Subcutaneous abdominal adipose tissue (tissue), 5 donors: ENCODE measurements around the gene TWF2.

ENCODE experiments used
- H3K27ac ChIP-seq: one replicate; pipeline ENCODE4 v1.7.0; 2013; ENCODE audit warnings: low read depth, mild to moderate bottlenecking, inconsistent platforms, low read length, moderate library complexity
- H3K27me3 ChIP-seq, 5 donors: one replicate each; pipeline ENCODE4 v1.7.0; 2013; ENCODE audit warnings: low read length in 5 of 5, inconsistent platforms in 1 of 5; ENCODE audit not compliant: control insufficient read depth in 5 of 5, insufficient read depth in 4 of 5
- H3K36me3 ChIP-seq, 5 donors: one replicate each; pipeline ENCODE4 v1.7.0; 2013; ENCODE audit warnings: low read length in 5 of 5; ENCODE audit not compliant: control insufficient read depth in 5 of 5, insufficient read depth in 5 of 5
- H3K4me1 ChIP-seq, 5 donors: one replicate each; pipeline ENCODE4 v1.7.0; 2013; ENCODE audit warnings: low read length in 5 of 5, mild to moderate bottlenecking in 3 of 5, moderate library complexity in 1 of 5; ENCODE audit not compliant: control insufficient read depth in 5 of 5, insufficient read depth in 5 of 5
- H3K4me3 ChIP-seq, 5 donors: one replicate each; pipeline ENCODE4 v1.7.0; 2013; ENCODE audit warnings: low read length in 5 of 5, low read depth in 1 of 5
- H3K9ac ChIP-seq, 5 donors: one replicate each; pipeline ENCODE4 v1.7.0; 2013; ENCODE audit warnings: low read length in 5 of 5, mild to moderate bottlenecking in 4 of 5, moderate library complexity in 3 of 5
- H3K9me3 ChIP-seq, 5 donors: one replicate each; pipeline ENCODE4 v1.7.0; 2013; ENCODE audit warnings: low read length in 5 of 5; ENCODE audit not compliant: control insufficient read depth in 5 of 5
- donor health status: healthy.
- donor health status: healthy.
- donor health status: healthy.
- donor health status: healthy.
- donor health status: healthy.

Gene TWF2

DNA sequence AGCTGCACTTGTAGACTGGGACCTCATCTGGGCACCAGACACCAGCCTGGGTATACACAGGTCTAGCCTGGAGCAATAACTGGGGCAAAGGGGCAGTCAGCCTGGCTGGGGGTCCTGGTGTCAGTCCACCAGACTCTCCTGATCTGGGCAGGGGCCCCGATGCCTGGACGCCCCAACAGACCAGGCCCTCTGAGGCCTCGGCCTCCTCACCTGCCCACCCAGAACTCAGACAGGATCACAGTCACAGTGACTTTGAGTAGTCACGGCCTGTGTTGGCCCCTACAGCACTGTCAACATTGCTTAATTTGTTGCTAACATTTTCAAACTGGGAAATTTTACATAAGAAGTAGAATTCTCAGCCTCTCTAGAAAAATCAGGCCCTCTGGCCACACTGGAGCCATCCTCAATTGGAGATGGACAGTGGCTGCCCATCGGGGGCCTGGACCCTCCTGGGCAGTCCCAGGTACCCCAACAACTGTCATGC lies 5.8 kb downstream of the TWF2 start:
- Histone ChIP-seq H3K36me3 (peaks cover 0 to 63% (median 55%) of the 10 kb centered on the region in 5 donors), H3K27ac (peak overlapping the region; percentile 72), H3K4me1 (peaks cover 5 to 67% (median 59%) of the 10 kb centered on the region in 5 donors), H3K9me3 (no peaks in the 10 kb centered on the region), H3K9ac (peak overlapping the region in 1 of 5 donors; percentile 61), H3K27me3 (no peaks in the 10 kb centered on the region), H3K4me3 (no peak overlapping the region)

- peaks cover 0 to 69% (median 61%) of the 10 kb centered on the region in 5 donors for H3K36me3 ChIP-seq
Measured at GRCh38 chr3:52232279-52233107, 6.5 kb downstream of the TWF2 start.

GRCh38 chr3:52231502-52232278 lies 7.3 kb downstream of the TWF2 start:
- H3K4me3 ChIP-seq = no peak overlapping the region

More at GRCh38 chr3:52232279-52233107, 6.5 kb downstream of the TWF2 start:
- Histone ChIP-seq H3K4me1 (peaks cover 3 to 61% (median 53%) of the 10 kb centered on the region in 5 donors), H3K4me3 (no peak overlapping the region), H3K9ac (peak overlapping the region in 2 of 5 donors; percentile 19 to 61), H3K27me3 (no peaks in the 10 kb centered on the region), H3K9me3 (no peaks in the 10 kb centered on the region), H3K27ac (peak overlapping the region; percentile 72)

GRCh38 chr3:52230889-52231499 lies 8.0 kb downstream of the TWF2 start:
- H3K4me1 ChIP-seq = peaks cover 1 to 47% (median 39%) of the 10 kb centered on the region in 5 donors
- H3K36me3 ChIP-seq = peaks cover 0 to 73% (median 62%) of the 10 kb centered on the region in 5 donors

More at GRCh38 chr3:52231502-52232278, 7.3 kb downstream of the TWF2 start:
- no peaks in the 10 kb centered on the region for H3K27me3 ChIP-seq
- H3K4me1 ChIP-seq = peaks cover 1 to 53% (median 45%) of the 10 kb centered on the region in 5 donors
- no peaks in the 10 kb centered on the region for H3K9me3 ChIP-seq
- peaks cover 0 to 73% (median 62%) of the 10 kb centered on the region in 5 donors for H3K36me3 ChIP-seq
- H3K9ac ChIP-seq = peak overlapping the region in 1 of 5 donors; percentile 13
- no peak overlapping the region for H3K27ac ChIP-seq

GRCh38 chr3:52230461-52230860 lies 8.5 kb downstream of the TWF2 start:
- Histone ChIP-seq H3K4me1 (peaks cover 1 to 42% (median 35%) of the 10 kb centered on the region in 5 donors), H3K9me3 (no peaks in the 10 kb centered on the region), H3K27ac (no peak overlapping the region), H3K4me3 (no peak overlapping the region), H3K27me3 (no peaks in the 10 kb centered on the region), H3K36me3 (peaks cover 0 to 73% (median 62%) of the 10 kb centered on the region in 5 donors), H3K9ac (no peak overlapping the region)

More at GRCh38 chr3:52230889-52231499, 8.0 kb downstream of the TWF2 start:
- no peak overlapping the region for H3K4me3 ChIP-seq
- no peak overlapping the region for H3K27ac ChIP-seq
- H3K9ac ChIP-seq = no peak overlapping the region
- no peaks in the 10 kb centered on the region for H3K9me3 ChIP-seq
- H3K27me3 ChIP-seq = no peaks in the 10 kb centered on the region

GRCh38 chr3:52229656-52230055 lies 9.3 kb downstream of the TWF2 start:
- no peaks in the 10 kb centered on the region for H3K27me3 ChIP-seq
- H3K36me3 ChIP-seq = peaks cover 0 to 72% (median 58%) of the 10 kb centered on the region in 5 donors
- no peak overlapping the region for H3K9ac ChIP-seq
- H3K4me1 ChIP-seq = peaks cover 1 to 34% (median 28%) of the 10 kb centered on the region in 5 donors
- no peaks in the 10 kb centered on the region for H3K9me3 ChIP-seq
- no peak overlapping the region for H3K27ac ChIP-seq
- H3K4me3 ChIP-seq = no peak overlapping the region

DNA sequence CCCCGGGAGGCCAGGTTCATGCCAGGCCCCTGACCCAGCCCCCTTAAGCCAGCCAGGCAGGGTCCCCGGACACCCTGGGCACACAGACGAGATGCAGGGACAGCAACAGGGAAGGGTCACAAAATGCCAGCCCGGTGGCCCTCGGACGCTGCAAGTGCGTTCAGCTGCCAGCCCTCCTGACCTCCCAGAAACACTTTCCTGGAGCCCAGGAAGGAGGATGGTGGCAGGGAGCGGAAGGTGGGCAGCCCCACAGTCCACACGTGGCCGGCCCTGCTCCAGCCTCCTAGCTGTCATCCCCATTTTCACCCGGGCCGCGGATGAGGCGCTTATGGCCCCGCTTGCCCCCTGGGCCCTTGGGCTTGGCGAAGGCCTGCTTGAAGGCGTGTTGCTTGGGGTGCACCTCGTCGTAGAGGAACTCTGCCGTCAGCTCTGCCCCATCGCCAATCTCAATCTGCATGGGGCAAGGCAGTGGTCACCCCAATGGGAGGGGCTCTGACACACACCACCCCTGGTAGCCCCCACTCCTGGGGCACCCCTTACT lies 10.1 kb downstream of the TWF2 start:
- peaks cover 0 to 64% (median 51%) of the 10 kb centered on the region in 5 donors for H3K36me3 ChIP-seq
- no peak overlapping the region for H3K27ac ChIP-seq
- no peaks in the 10 kb centered on the region for H3K9me3 ChIP-seq
- no peaks in the 10 kb centered on the region for H3K27me3 ChIP-seq
- H3K9ac ChIP-seq = no peak overlapping the region
- H3K4me1 ChIP-seq = peaks cover 1 to 26% (median 20%) of the 10 kb centered on the region in 5 donors
- no peak overlapping the region for H3K4me3 ChIP-seq

- H3K36me3 ChIP-seq = peaks cover 0 to 66% (median 51%) of the 10 kb centered on the region in 5 donors
- H3K27me3 ChIP-seq = no peaks in the 10 kb centered on the region
- H3K4me3 ChIP-seq = no peak overlapping the region
- no peak overlapping the region for H3K27ac ChIP-seq
- no peak overlapping the region for H3K9ac ChIP-seq
- no peaks in the 10 kb centered on the region for H3K9me3 ChIP-seq
- peaks cover 1 to 20% (median 17%) of the 10 kb centered on the region in 5 donors for H3K4me1 ChIP-seq
Measured at GRCh38 chr3:52228266-52228665, 10.7 kb downstream of the TWF2 start.

DNA sequence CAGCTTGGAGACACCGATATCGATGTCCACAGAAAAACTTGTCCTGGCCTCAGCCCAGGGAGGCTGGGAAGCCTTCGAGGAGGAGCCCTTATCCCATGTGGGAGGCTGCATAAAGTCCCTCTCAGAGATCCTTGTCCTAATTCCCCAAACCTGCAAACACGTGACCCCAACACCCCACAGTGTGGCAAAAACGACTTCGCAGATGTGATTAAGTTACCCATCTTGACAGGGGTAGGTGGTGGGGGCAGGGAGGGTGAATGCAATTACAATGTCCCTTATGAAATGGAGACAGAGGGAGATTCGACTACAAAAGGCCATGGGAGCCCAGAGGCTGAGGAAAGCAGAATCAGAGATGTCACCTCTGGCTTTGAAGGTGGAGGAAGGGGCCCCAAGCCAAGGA lies 11.2 kb downstream of the TWF2 start:
- H3K4me1 ChIP-seq = peaks cover 1 to 15% (median 13%) of the 10 kb centered on the region in 5 donors
- H3K27ac ChIP-seq = no peak overlapping the region
- H3K4me3 ChIP-seq = no peak overlapping the region
- no peaks in the 10 kb centered on the region for H3K9me3 ChIP-seq
- peaks cover 0 to 64% (median 51%) of the 10 kb centered on the region in 5 donors for H3K36me3 ChIP-seq
- H3K27me3 ChIP-seq = no peaks in the 10 kb centered on the region
- H3K9ac ChIP-seq = no peak overlapping the region
